ENCODE results near the gene SLC34A1.

Gene SLC34A1

DNA sequence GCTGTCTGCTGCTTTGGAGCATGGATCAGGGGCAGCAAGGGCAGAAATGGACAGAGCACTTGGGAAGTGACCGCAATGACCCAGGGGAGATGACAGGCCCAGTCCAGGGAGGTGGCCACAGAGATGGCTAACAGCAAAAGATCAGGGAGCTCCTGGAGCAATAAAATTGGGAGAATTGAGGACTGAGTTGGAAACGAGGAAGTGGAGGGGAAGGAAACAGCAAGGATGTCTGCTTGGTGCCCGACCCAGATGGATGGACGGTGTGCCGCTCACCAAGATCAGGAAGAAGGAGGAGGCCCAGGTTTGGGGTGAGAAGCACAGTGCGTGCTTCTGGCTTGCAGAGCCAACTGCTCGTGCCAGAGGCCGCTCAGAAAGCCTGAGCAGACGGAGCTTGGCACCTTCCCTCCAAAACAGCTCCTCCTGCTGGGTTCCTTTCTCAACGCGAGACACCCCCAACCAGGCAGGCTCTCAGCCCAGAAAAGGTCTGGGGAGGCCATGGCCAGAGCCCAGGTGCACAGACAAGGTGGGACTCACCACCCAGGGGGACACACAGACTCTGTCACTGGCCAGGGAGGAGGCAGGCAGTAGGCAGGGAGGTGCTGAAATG, 1.7 kb upstream of the SLC34A1 start:
- H3K4me1 ChIP-seq (ENCODE audit: insufficient read depth, low read length, severe bottlenecking): peaks cover 9% of the 10 kb centered on the region
- no peaks in the 10 kb centered on the region for H3K9me3 ChIP-seq (ENCODE audit: low read length)
- H2AFZ ChIP-seq (ENCODE audit: low read length): no peak overlapping the region
- H3K4me2 ChIP-seq (ENCODE audit: low read length): no peak overlapping the region
- H3K36me3 ChIP-seq (ENCODE audit: insufficient read depth, low read length): no peaks in the 10 kb centered on the region
- no peaks in the 10 kb centered on the region for H3K79me2 ChIP-seq (ENCODE audit: insufficient read depth, low read length)
- TF ChIP-seq EZH2 (IDR thresholded peaks at IDR 0.05; ENCODE audit: borderline replicate concordance, low read length) (no peak), CTCF (IDR thresholded peaks at IDR 0.05; ENCODE audit: low read length) (peak; percentile 49)
- H3K4me3 ChIP-seq (ENCODE audit: low read depth, low read length, poor library complexity, severe bottlenecking): no peak overlapping the region
- H4K20me1 ChIP-seq (ENCODE audit: insufficient read depth, low read length): no peaks in the 10 kb centered on the region
- no peaks in the 10 kb centered on the region for H3K9me2 ChIP-seq (ENCODE audit: low read depth, low read length)
- H3K27ac ChIP-seq (ENCODE audit: low read depth, low read length, poor library complexity, severe bottlenecking): no peak overlapping the region
- H3K9ac ChIP-seq (ENCODE audit: low read length): no peak overlapping the region
- no peaks in the 10 kb centered on the region for H3F3A ChIP-seq (ENCODE audit: insufficient read depth, low read length)
- no peaks in the 10 kb centered on the region; the same call in 1 of the 2 replicates for H3K27me3 ChIP-seq (ENCODE audit: insufficient read depth, low read length)

GRCh38 chr5:177383181-177383580, 1.1 kb upstream of the SLC34A1 start:
- no peaks in the 10 kb centered on the region for H4K20me1 ChIP-seq (ENCODE audit: insufficient read depth, low read length)
- no peak overlapping the region for H3K9ac ChIP-seq (ENCODE audit: low read length)
- no peaks in the 10 kb centered on the region for H3K36me3 ChIP-seq (ENCODE audit: insufficient read depth, low read length)
- H3K4me2 ChIP-seq (ENCODE audit: low read length): no peak overlapping the region
- H3K27me3 ChIP-seq (ENCODE audit: insufficient read depth, low read length): no peaks in the 10 kb centered on the region; the same call in 1 of the 2 replicates
- H2AFZ ChIP-seq (ENCODE audit: low read length): no peak overlapping the region
- H3K79me2 ChIP-seq (ENCODE audit: insufficient read depth, low read length): no peaks in the 10 kb centered on the region
- H3K4me1 ChIP-seq (ENCODE audit: insufficient read depth, low read length, severe bottlenecking): peaks cover 14% of the 10 kb centered on the region
- no peaks in the 10 kb centered on the region for H3F3A ChIP-seq (ENCODE audit: insufficient read depth, low read length)
- no peaks in the 10 kb centered on the region for H3K9me2 ChIP-seq (ENCODE audit: low read depth, low read length)
- TF ChIP-seq CTCF (IDR thresholded peaks at IDR 0.05; ENCODE audit: low read length) (no peak), EZH2 (IDR thresholded peaks at IDR 0.05; ENCODE audit: borderline replicate concordance, low read length) (no peak)
- H3K9me3 ChIP-seq (ENCODE audit: low read length): no peaks in the 10 kb centered on the region
- no peak overlapping the region for H3K27ac ChIP-seq (ENCODE audit: low read depth, low read length, poor library complexity, severe bottlenecking)
- H3K4me3 ChIP-seq (ENCODE audit: low read depth, low read length, poor library complexity, severe bottlenecking): no peak overlapping the region

DNA sequence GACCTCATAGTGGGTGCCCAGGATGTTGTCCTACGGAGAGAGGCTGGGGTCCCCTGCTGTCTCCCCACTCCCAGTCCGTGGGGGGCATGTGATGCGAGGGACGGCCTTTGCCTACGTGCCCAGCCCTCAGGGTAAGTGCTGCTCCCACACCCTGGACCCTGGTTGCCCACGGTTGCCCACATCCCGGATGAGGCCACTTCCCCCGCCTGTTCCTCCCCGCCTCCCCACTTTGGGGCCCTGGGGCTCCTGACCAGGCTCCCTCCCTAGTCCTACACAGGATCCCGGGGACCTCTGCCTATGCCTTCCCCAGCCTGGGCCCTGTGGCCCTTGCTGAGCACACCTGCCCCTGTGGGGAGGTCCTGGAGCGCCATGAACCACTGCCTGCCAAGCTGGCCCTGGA, 1.5 kb downstream of the SLC34A1 start:
- no peaks in the 10 kb centered on the region for H3K9me2 ChIP-seq (ENCODE audit: low read depth, low read length)
- no peak overlapping the region for H3K4me3 ChIP-seq (ENCODE audit: low read depth, low read length, poor library complexity, severe bottlenecking)

More for the DNA sequence above, 1.5 kb downstream of the SLC34A1 start:
- Histone ChIP-seq H3K9me3 (ENCODE audit: low read length) (no peaks in the 10 kb centered on the region), H3F3A (ENCODE audit: insufficient read depth, low read length) (no peaks in the 10 kb centered on the region), H4K20me1 (ENCODE audit: insufficient read depth, low read length) (no peaks in the 10 kb centered on the region), H3K27me3 (ENCODE audit: insufficient read depth, low read length) (no peaks in the 10 kb centered on the region; the same call in 1 of the 2 replicates), H3K4me1 (ENCODE audit: insufficient read depth, low read length, severe bottlenecking) (peaks cover 34% of the 10 kb centered on the region), H2AFZ (ENCODE audit: low read length) (no peak overlapping the region), H3K4me2 (ENCODE audit: low read length) (no peak overlapping the region), H3K27ac (ENCODE audit: low read depth, low read length, poor library complexity, severe bottlenecking) (no peak overlapping the region), H3K9ac (ENCODE audit: low read length) (no peak overlapping the region), H3K79me2 (ENCODE audit: insufficient read depth, low read length) (no peaks in the 10 kb centered on the region), H3K36me3 (ENCODE audit: insufficient read depth, low read length) (no peaks in the 10 kb centered on the region)
- TF ChIP-seq CTCF (IDR thresholded peaks at IDR 0.05; ENCODE audit: low read length) (no peak), EZH2 (IDR thresholded peaks at IDR 0.05; ENCODE audit: borderline replicate concordance, low read length) (no peak)

Measured in OCI-LY1 (cell line).